Activated naive CD8-positive, alpha-beta T cell treated with anti-CD3 and anti-CD28 coated beads, Interleukin-2, amount 50 U/mL, for 24 hours (primary cell): ENCODE data around the gene PPM1N.

Source experiments
- ATAC-seq: fragments of 150-1000 bp; cut with Tn5 transposase; one replicate; pipeline ENCODE4 v1.10.0; 2021
- DNase-seq: peaks from one replicate; pipeline ENCODE4 v3.0.0; 2021
- H3K27ac Mint-ChIP-seq: one replicate; pipeline ENCODE4 v1.8.0; 2021; ENCODE audit warnings: mild to moderate bottlenecking, mixed read lengths
- H3K27me3 Mint-ChIP-seq: one replicate; pipeline ENCODE4 v1.8.0; 2021; ENCODE audit warnings: mixed read lengths
- H3K36me3 Mint-ChIP-seq: one replicate; pipeline ENCODE4 v1.8.0; 2021; ENCODE audit warnings: low read depth, mixed read lengths
- H3K4me1 Mint-ChIP-seq: one replicate; pipeline ENCODE4 v1.8.0; 2021; ENCODE audit warnings: mixed read lengths
- H3K4me3 Mint-ChIP-seq: one replicate; pipeline ENCODE4 v1.8.0; 2021; ENCODE audit warnings: mild to moderate bottlenecking, moderate library complexity, mixed read lengths
- H3K9me3 Mint-ChIP-seq: one replicate; pipeline ENCODE4 v1.8.0; 2021; ENCODE audit warnings: mixed read lengths

Gene PPM1N

GRCh38 chr19:45542234-45542668 is 44.0 kb downstream of the PPM1N start:
- H3K27me3 Mint-ChIP-seq = no peaks in the 10 kb centered on the region
- no peak overlapping the region for H3K4me3 Mint-ChIP-seq

DNA sequence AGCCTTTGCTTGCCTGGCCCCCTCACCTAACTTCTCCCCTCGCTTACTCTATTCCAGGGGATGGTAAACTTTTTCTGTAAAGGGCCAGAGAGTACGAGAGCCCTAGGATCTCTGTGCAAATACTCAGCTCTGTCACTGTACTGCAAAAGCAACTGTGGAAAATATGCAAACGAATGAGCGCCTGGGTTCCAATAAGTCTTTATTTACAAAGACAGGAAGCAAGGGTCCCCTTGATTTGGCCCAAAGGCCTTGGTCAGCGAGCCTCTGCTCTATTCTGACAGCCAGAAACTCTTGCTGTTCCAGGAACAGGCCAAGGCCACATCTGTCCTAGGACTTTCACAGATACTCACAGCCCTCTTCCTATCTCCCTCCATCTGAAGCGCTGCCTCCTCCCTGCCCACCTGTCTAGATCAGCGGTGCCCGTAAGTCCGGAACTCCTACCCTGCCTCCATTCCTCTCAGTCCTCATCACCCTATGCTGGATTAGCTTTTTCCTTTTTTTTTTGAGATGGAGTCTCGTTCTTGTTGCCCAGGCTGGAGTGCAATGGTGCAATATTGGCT is 49.0 kb downstream of the PPM1N start:
- ATAC-seq (no peak), DNase-seq (no peak)
- Mint-ChIP-seq H3K27ac (no peak overlapping the region), H3K27me3 (no peaks in the 10 kb centered on the region), H3K9me3 (no peaks in the 10 kb centered on the region), H3K4me1 (no peaks in the 10 kb centered on the region), H3K36me3 (no peaks in the 10 kb centered on the region), H3K4me3 (no peak overlapping the region)

More at GRCh38 chr19:45542234-45542668, 44.0 kb downstream of the PPM1N start:
- Mint-ChIP-seq H3K27ac (no peak overlapping the region), H3K9me3 (peaks cover 4% of the 10 kb centered on the region), H3K4me1 (no peaks in the 10 kb centered on the region), H3K36me3 (peaks cover 8% of the 10 kb centered on the region)
- DNase-seq = no peak
- ATAC-seq = no peak

GRCh38 chr19:45547965-45548609 is 49.8 kb downstream of the PPM1N start:
- Mint-ChIP-seq H3K4me1 (no peaks in the 10 kb centered on the region), H3K36me3 (peaks cover 3% of the 10 kb centered on the region), H3K27ac (no peak overlapping the region), H3K9me3 (no peaks in the 10 kb centered on the region), H3K27me3 (no peaks in the 10 kb centered on the region), H3K4me3 (no peak overlapping the region)
- DNase-seq (no peak), ATAC-seq (no peak)
